RWPE1 (cell line): Measurements from ENCODE around the gene SPTBN1.
A peak's percentile ranks its signal among the peaks of the same experiment; 100 is the strongest.

Experiments used
- CTCF ChIA-PET: fragments of 350-600 bp; sonication (Branson Sonifier 250); formaldehyde crosslinking; extraction: SDS; loops from one replicate; lab custom pipeline; 2021; lab: Yijun Ruan, JAX
- POLR2A ChIA-PET: fragments of 400-600 bp; formaldehyde crosslinking; extraction: SDS; loops from one replicate; lab custom pipeline; 2020; ENCODE audit warnings: antibody characterized with exemption; ENCODE audit not compliant: low non-redundant PET; lab: Yijun Ruan, JAX
- DNase-seq: peaks from one replicate; pipeline ENCODE4 v3.0.0; 2012; ENCODE audit warnings: low spot score
- H3K27ac ChIP-seq: fragments of 450-650 bp; 2 replicates; pipeline ENCODE4 v1.5.1; 2017
- CTCF ChIP-seq: fragments of 450-650 bp; conservative IDR thresholded peaks from 2 replicates; pipeline ENCODE4 v1.5.1; 2017; ENCODE audit warnings: low read depth, mild to moderate bottlenecking

SPTBN1 gene

GRCh38 chr2:54561010-54561409 is 104.9 kb downstream of the SPTBN1 start:
- TF ChIP-seq CTCF = no peak
- no peak for DNase-seq
- CTCF ChIA-PET = no interaction called here
- POLR2A ChIA-PET = no interaction called here
- peak overlapping the region; percentile 81 for H3K27ac ChIP-seq

GRCh38 chr2:54564439-54564838 is 108.3 kb downstream of the SPTBN1 start:
- POLR2A ChIA-PET = no interaction called here
- CTCF ChIA-PET = no interaction called here
- peak overlapping the region; percentile 61 for H3K27ac ChIP-seq
- no peak for TF ChIP-seq CTCF
- DNase-seq = no peak

GRCh38 chr2:54565551-54565950 is 109.4 kb downstream of the SPTBN1 start:
- TF ChIP-seq CTCF = no peak
- ChIA-PET CTCF (no interaction called here), POLR2A (interaction anchor here (0.6 kb wide), 1 partner anchor 12 kb away, joined by 3 read pairs; no protein-coding TSS in a partner anchor)
- DNase-seq = no peak
- H3K27ac ChIP-seq = no peak overlapping the region

GRCh38 chr2:54566896-54567295 is 110.8 kb downstream of the SPTBN1 start:
- POLR2A ChIA-PET = no interaction called here

GRCh38 chr2:54568876-54569321 is 112.8 kb downstream of the SPTBN1 start:
- ChIA-PET POLR2A (no interaction called here), CTCF (no interaction called here)
- DNase-seq = no peak
- no peak for TF ChIP-seq CTCF
- no peak overlapping the region for H3K27ac ChIP-seq

More at GRCh38 chr2:54566896-54567295, 110.8 kb downstream of the SPTBN1 start:
- H3K27ac ChIP-seq = peak overlapping the region; percentile 46
- no peak for DNase-seq
- CTCF ChIA-PET = no interaction called here
- TF ChIP-seq CTCF = no peak

- ChIA-PET POLR2A (no interaction called here), CTCF (no interaction called here)
- TF ChIP-seq CTCF = no peak
- H3K27ac ChIP-seq = peak overlapping the region; percentile 84
- no peak for DNase-seq
Measured at GRCh38 chr2:54569745-54570301, 113.7 kb downstream of the SPTBN1 start.
